ENCODE data around the gene PRKCA.
"Not testable (repeated sequence)": the region's sequence is repeated elsewhere in the genome, so short reads cannot be mapped to it uniquely, and the experiment has no call there.

The PRKCA gene

DNA sequence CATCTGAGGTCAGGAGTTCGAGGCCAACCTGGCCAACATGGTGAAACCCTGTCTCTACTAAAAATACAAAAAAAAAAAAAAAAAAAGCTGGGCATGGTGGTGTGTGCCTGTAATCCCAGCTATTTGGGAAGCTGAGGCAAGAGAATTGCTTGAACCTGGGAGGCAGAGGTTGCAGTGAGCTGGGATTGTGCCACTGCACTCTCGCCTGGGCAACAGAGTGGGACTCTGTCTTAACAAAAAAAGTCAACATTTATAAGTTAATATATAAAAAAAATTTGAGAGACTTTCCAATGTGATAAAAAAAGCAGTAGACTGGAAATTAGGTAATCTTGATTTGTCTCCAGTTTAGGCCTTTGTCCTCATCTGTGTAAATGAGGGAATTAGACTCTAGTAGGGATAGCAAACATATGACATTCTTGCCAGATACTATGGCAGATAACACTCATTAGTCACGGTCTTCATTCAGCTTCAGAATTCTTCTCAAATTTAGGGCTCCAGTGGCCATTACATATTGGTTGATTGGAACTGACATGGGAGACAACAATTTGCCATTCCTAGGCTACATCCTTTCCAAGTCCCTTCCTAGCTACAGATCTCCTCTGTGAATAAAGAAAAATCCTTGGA lies 22.1 kb downstream of the PRKCA start:
- no CpG with 5 or more reads among the region's 3 CpGs for WGBS (ENCODE audit: insufficient coverage, insufficient read length)
- H3K27me3 ChIP-seq (ENCODE audit: control insufficient read depth, insufficient read depth, low read length); DNase-seq (ENCODE audit: low read depth, low spot score); H3K27ac ChIP-seq (ENCODE audit: low read length); H3K4me3 ChIP-seq (ENCODE audit: low read length); H3K36me3 ChIP-seq (ENCODE audit: control insufficient read depth, insufficient read depth, low read length); H3K4me1 ChIP-seq (ENCODE audit: control insufficient read depth, insufficient read depth, low read length); H3K9me3 ChIP-seq (ENCODE audit: control insufficient read depth, insufficient read depth, low read length): not testable (repeated sequence)

DNA sequence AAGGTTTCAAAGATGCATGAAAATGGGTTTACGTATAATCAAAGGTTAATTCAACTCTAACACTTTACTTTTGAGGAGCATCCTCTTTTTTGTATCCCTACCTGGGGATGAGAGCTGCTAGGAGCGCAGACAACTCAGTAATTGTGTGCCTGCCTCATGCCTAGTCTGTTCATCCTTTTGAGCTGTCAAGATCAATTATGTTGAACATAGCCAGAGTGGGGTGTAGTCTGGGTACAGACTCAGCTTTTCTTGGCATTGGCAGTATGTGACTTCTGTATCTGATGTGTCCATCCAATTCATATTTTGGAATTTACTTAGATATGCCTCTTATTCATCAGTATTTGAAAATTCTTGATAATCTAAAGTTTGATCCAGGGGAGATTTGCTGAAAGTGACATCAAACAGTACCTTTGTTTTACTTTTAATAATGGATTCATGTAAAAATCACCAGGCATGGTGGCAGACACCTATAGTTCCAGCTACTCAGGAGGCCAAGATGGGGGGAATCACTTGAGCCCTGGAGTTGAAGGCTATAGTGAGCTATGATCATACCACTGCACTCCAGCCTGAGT lies 24.1 kb downstream of the PRKCA start:
- no CpG with 5 or more reads among the region's 2 CpGs for WGBS (ENCODE audit: insufficient coverage, insufficient read length)
- Histone ChIP-seq H3K9me3 (ENCODE audit: control insufficient read depth, insufficient read depth, low read length) (no peaks in the 10 kb centered on the region), H3K27ac (ENCODE audit: low read length) (no peak overlapping the region), H3K36me3 (ENCODE audit: control insufficient read depth, insufficient read depth, low read length) (no peaks in the 10 kb centered on the region), H3K4me3 (ENCODE audit: low read length) (no peak overlapping the region), H3K4me1 (ENCODE audit: control insufficient read depth, insufficient read depth, low read length) (no peaks in the 10 kb centered on the region), H3K27me3 (ENCODE audit: control insufficient read depth, insufficient read depth, low read length) (no peaks in the 10 kb centered on the region)
- no peak for DNase-seq (ENCODE audit: low read depth, low spot score)

DNA sequence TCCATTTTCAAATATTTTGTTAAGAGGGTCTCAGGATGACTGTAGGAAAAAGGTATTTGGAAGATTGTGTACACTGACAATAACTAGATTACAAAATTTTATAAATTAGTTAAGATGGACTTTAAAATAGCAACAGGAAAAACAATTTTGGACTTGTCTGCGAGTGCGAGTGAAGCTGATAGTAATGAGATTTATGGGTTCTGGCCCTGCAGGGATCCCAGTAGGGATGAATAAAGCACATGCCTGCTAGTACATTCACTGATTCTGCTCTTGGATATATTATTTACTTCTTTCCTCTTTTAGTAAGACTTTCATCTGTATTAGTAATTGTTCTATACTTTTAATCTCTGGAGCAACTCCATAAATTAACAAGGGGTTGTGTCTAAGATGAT lies 28.2 kb downstream of the PRKCA start:
- Histone ChIP-seq H3K4me1 (ENCODE audit: control insufficient read depth, insufficient read depth, low read length) (no peaks in the 10 kb centered on the region), H3K36me3 (ENCODE audit: control insufficient read depth, insufficient read depth, low read length) (no peaks in the 10 kb centered on the region), H3K27me3 (ENCODE audit: control insufficient read depth, insufficient read depth, low read length) (no peaks in the 10 kb centered on the region), H3K4me3 (ENCODE audit: low read length) (no peak overlapping the region), H3K27ac (ENCODE audit: low read length) (no peak overlapping the region), H3K9me3 (ENCODE audit: control insufficient read depth, insufficient read depth, low read length) (no peaks in the 10 kb centered on the region)
- no peak for DNase-seq (ENCODE audit: low read depth, low spot score)
- WGBS (ENCODE audit: insufficient coverage, insufficient read length), result no CpG with 5 or more reads among the region's 2 CpGs

DNA sequence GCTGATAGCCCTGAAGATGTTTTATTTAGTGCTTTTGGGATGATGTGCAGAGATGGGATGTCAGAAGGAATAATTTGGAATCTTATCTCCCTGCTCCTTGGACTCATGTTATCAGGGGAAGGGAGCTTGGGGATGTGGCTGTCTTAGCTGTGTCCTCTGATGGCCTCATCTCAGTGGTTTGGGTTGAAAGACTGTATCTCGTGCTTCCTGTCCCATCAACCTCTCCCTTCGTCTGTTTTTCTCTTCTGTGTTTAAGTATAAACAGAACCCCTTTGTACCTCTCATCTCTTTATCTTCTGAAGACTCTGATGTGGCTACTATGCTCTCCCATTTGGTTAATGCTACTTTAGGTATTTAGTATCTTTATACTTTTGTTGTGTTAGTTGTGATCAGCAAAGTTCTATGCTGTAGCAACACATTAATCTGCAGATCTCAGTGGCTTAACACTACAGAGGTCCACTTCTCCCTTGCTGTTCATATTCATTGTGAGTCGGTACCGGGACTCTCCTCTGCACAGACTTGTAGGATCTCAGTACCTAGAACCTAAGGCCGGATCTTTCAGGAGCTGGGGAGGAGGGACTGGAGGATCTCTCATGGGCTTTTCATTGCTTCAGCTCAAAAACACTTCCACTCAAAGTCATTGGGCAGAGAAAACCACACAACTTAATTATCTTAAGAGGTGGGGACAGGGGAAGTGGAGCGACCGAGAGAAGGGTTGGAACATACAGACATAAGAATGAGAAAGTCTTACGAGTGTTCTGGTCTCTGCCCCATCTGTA lies 28.8 kb downstream of the PRKCA start:
- WGBS (ENCODE audit: insufficient coverage, insufficient read length), result no CpG with 5 or more reads among the region's 8 CpGs
- H3K4me1 ChIP-seq (ENCODE audit: control insufficient read depth, insufficient read depth, low read length), result no peaks in the 10 kb centered on the region
- no peak overlapping the region for H3K27ac ChIP-seq (ENCODE audit: low read length)
- no peak for DNase-seq (ENCODE audit: low read depth, low spot score)
- no peaks in the 10 kb centered on the region for H3K9me3 ChIP-seq (ENCODE audit: control insufficient read depth, insufficient read depth, low read length)
- no peak overlapping the region for H3K4me3 ChIP-seq (ENCODE audit: low read length)
- H3K27me3 ChIP-seq (ENCODE audit: control insufficient read depth, insufficient read depth, low read length), result no peaks in the 10 kb centered on the region
- H3K36me3 ChIP-seq (ENCODE audit: control insufficient read depth, insufficient read depth, low read length), result no peaks in the 10 kb centered on the region

DNA sequence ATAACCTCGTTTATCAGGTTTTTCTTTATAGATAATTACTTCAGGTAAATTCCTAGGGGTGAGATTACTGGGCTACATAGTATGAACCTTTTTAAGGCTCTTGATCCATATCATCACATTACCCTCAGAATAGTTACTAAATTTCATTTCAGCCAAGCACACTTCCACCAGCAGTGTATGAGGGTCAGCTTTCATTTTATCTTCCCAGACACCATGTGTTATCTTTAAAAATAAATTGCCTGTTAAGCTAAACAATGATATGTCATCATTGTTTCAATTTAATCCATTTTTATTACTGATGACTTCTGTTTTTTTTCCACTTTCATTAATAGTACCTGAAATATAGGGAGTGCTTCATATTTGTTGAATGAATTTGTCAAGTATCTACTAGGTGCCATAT lies 33.4 kb downstream of the PRKCA start:
- Histone ChIP-seq H3K4me3 (ENCODE audit: low read length) (no peak overlapping the region), H3K27ac (ENCODE audit: low read length) (no peak overlapping the region), H3K9me3 (ENCODE audit: control insufficient read depth, insufficient read depth, low read length) (no peaks in the 10 kb centered on the region), H3K27me3 (ENCODE audit: control insufficient read depth, insufficient read depth, low read length) (no peaks in the 10 kb centered on the region), H3K4me1 (ENCODE audit: control insufficient read depth, insufficient read depth, low read length) (no peaks in the 10 kb centered on the region), H3K36me3 (ENCODE audit: control insufficient read depth, insufficient read depth, low read length) (no peaks in the 10 kb centered on the region)
- no peak for DNase-seq (ENCODE audit: low read depth, low spot score)
- WGBS (ENCODE audit: insufficient coverage, insufficient read length), result no CpG with 5 or more reads among the region's 1 CpG

DNA sequence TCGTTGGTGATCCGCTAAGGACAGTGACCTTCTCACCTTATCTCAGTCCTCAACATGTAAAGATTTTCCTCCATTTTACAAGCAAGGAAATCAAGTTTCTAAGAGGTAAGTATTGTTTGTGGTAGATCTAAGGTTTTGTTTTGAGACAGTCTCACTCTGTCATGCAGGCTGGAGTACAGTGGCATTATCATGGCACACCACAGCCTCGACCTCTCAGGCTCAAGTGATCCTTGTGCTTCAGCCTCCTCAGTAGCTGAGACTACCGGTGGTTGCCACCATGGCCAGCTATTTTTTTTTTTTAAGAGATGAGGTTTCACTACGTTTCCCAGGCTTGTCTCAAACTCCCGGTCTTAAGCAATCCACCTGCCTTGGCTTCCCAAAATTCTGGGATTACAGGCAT lies 34.9 kb downstream of the PRKCA start:
- H3K27me3 ChIP-seq (ENCODE audit: control insufficient read depth, insufficient read depth, low read length), result no peaks in the 10 kb centered on the region
- no CpG with 5 or more reads among the region's 6 CpGs for WGBS (ENCODE audit: insufficient coverage, insufficient read length)
- H3K4me1 ChIP-seq (ENCODE audit: control insufficient read depth, insufficient read depth, low read length), result no peaks in the 10 kb centered on the region
- no peaks in the 10 kb centered on the region for H3K9me3 ChIP-seq (ENCODE audit: control insufficient read depth, insufficient read depth, low read length)
- H3K27ac ChIP-seq (ENCODE audit: low read length), result no peak overlapping the region
- H3K36me3 ChIP-seq (ENCODE audit: control insufficient read depth, insufficient read depth, low read length), result no peaks in the 10 kb centered on the region
- H3K4me3 ChIP-seq (ENCODE audit: low read length), result no peak overlapping the region
- no peak for DNase-seq (ENCODE audit: low read depth, low spot score)

DNA sequence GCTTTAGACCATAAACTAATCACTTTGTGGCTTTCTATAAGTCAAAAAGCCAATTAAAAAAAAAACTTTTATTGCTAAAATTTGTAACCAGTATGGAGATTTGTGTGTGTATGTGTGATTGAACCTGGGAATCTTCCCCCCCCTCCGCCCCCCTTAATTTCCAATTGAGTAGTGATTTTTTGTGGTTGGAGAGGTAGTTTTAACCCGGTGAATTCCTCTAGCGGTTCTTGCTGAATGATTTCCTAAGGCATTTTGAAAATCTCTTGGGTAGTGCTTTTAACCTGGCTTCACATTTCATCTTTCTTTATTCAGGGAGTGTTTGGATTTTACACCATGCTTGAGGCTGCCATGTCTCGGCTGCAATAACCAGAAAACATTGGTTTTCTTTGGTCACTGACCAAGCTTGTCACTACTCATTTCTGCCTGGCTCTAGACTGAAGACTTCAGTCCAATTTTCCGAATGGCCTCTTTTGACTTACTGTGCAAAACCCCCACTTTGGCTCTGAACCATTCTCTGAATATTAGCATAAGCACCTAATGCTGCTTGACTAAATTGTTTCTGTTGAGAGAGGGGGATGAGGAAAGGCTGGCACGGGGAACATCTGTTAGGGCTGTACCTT lies 35.6 kb downstream of the PRKCA start:
- no peak for DNase-seq (ENCODE audit: low read depth, low spot score)
- no peak overlapping the region for H3K27ac ChIP-seq (ENCODE audit: low read length)
- WGBS (ENCODE audit: insufficient coverage, insufficient read length), result no CpG with 5 or more reads among the region's 6 CpGs
- no peaks in the 10 kb centered on the region for H3K36me3 ChIP-seq (ENCODE audit: control insufficient read depth, insufficient read depth, low read length)
- no peaks in the 10 kb centered on the region for H3K9me3 ChIP-seq (ENCODE audit: control insufficient read depth, insufficient read depth, low read length)
- no peaks in the 10 kb centered on the region for H3K4me1 ChIP-seq (ENCODE audit: control insufficient read depth, insufficient read depth, low read length)
- no peak overlapping the region for H3K4me3 ChIP-seq (ENCODE audit: low read length)
- H3K27me3 ChIP-seq (ENCODE audit: control insufficient read depth, insufficient read depth, low read length), result no peaks in the 10 kb centered on the region

DNA sequence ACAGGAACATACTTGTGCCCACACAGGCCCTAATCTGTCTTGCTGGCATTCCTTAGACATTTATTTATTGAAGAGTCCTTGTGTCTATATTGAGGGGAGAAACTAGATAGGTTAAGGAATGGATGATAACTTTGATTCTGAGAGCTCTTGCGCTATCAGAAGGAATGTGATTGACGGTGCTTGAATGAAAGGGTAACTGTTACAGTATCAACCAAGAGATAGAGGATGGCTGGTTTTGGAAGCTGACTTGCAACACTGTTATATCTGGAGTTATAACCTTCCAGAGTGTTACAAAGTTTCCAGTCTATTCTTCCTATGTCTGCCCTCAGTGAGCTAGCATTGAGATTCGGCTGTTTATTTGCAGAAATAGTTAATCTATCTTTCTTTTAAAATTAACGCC lies 36.5 kb downstream of the PRKCA start:
- Histone ChIP-seq H3K9me3 (ENCODE audit: control insufficient read depth, insufficient read depth, low read length) (no peaks in the 10 kb centered on the region), H3K27ac (ENCODE audit: low read length) (no peak overlapping the region), H3K27me3 (ENCODE audit: control insufficient read depth, insufficient read depth, low read length) (no peaks in the 10 kb centered on the region), H3K36me3 (ENCODE audit: control insufficient read depth, insufficient read depth, low read length) (no peaks in the 10 kb centered on the region), H3K4me1 (ENCODE audit: control insufficient read depth, insufficient read depth, low read length) (no peaks in the 10 kb centered on the region), H3K4me3 (ENCODE audit: low read length) (no peak overlapping the region)
- no CpG with 5 or more reads among the region's 4 CpGs for WGBS (ENCODE audit: insufficient coverage, insufficient read length)
- DNase-seq (ENCODE audit: low read depth, low spot score), result no peak

DNA sequence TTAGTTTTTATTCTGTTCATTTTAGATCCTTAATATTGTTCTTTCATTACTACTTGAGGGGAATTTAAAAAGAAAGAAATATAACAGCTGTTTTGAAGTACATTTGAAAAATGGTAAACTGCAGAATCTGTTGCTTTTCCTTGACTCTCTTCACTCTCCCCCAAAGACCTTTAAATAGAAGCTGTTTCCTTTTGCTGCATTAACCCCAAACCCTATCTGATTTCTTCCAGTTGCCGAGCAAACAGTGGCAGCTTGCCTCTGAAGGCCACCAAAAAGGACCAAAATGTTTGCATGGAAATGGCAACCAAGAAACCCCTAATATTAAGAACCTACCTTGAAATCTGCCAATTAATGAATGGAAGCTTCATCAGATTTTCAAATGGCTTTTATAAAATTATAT lies 37.1 kb downstream of the PRKCA start:
- H3K9me3 ChIP-seq (ENCODE audit: control insufficient read depth, insufficient read depth, low read length), result no peaks in the 10 kb centered on the region
- H3K4me3 ChIP-seq (ENCODE audit: low read length), result no peak overlapping the region
- H3K4me1 ChIP-seq (ENCODE audit: control insufficient read depth, insufficient read depth, low read length), result no peaks in the 10 kb centered on the region
- H3K36me3 ChIP-seq (ENCODE audit: control insufficient read depth, insufficient read depth, low read length), result no peaks in the 10 kb centered on the region
- no peak overlapping the region for H3K27ac ChIP-seq (ENCODE audit: low read length)
- no peaks in the 10 kb centered on the region for H3K27me3 ChIP-seq (ENCODE audit: control insufficient read depth, insufficient read depth, low read length)
- WGBS (ENCODE audit: insufficient coverage, insufficient read length), result no CpG with 5 or more reads among the region's 1 CpG
- DNase-seq (ENCODE audit: low read depth, low spot score), result no peak

DNA sequence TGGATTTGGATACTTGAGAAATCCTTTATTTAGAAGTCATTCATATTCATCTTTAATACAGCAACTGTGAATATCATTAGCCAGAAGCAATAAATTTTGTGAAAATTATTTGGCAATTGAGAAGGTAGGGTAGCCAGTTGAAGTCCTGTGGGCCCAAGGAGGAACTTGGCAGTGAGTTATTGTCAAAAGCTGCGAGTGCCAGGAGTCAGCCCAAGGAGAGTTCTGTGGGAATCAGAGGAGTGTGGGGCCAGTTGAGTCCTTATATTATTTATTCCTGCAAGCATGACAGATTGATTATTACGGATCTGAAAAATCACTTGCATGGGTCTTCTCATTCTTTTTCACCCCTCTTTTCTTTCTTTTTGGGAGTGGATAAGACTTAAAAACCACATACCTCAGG lies 38.3 kb downstream of the PRKCA start:
- no peak for DNase-seq (ENCODE audit: low read depth, low spot score)
- Histone ChIP-seq H3K4me1 (ENCODE audit: control insufficient read depth, insufficient read depth, low read length) (no peaks in the 10 kb centered on the region), H3K27me3 (ENCODE audit: control insufficient read depth, insufficient read depth, low read length) (no peaks in the 10 kb centered on the region), H3K36me3 (ENCODE audit: control insufficient read depth, insufficient read depth, low read length) (no peaks in the 10 kb centered on the region), H3K27ac (ENCODE audit: low read length) (no peak overlapping the region), H3K4me3 (ENCODE audit: low read length) (no peak overlapping the region), H3K9me3 (ENCODE audit: control insufficient read depth, insufficient read depth, low read length) (no peaks in the 10 kb centered on the region)
- WGBS (ENCODE audit: insufficient coverage, insufficient read length), result no CpG with 5 or more reads among the region's 2 CpGs

All from iPS DF 6.9 (cell line).